ENCODE results near the gene CFAP299. TPM values are rescaled to one million over a fixed set of nuclear protein-coding genes. Genes with fewer than 3 reads are reported as not detected.
"Not testable (repeated sequence)": the region's sequence is repeated elsewhere in the genome, so short reads cannot be mapped to it uniquely, and the experiment has no call there.

CFAP299 gene
- total and polyA plus RNA-seq, 2 experiments from 2014 or later, result not detected

DNA sequence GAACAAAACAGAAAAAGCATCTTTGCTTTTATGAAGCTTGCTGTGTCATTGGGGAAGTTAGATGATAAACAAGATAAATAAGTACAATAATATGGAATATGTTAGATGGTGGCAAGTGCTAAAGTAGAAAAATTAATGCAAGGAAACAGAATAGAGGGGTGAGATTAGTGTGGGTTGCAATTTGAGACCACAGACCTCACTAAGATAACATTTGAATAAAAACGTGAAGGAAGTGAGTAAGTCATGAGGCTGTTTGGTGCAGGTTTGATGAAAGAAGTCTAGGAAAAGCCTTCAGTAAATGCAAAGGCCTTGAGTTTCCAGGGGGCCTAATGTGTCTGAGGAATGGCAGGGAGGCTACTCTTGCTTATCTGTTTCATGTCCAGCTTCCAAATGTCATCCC, 102.5 kb downstream of the CFAP299 start:
- no peaks in the 10 kb centered on the region for H3K27me3 ChIP-seq

DNA sequence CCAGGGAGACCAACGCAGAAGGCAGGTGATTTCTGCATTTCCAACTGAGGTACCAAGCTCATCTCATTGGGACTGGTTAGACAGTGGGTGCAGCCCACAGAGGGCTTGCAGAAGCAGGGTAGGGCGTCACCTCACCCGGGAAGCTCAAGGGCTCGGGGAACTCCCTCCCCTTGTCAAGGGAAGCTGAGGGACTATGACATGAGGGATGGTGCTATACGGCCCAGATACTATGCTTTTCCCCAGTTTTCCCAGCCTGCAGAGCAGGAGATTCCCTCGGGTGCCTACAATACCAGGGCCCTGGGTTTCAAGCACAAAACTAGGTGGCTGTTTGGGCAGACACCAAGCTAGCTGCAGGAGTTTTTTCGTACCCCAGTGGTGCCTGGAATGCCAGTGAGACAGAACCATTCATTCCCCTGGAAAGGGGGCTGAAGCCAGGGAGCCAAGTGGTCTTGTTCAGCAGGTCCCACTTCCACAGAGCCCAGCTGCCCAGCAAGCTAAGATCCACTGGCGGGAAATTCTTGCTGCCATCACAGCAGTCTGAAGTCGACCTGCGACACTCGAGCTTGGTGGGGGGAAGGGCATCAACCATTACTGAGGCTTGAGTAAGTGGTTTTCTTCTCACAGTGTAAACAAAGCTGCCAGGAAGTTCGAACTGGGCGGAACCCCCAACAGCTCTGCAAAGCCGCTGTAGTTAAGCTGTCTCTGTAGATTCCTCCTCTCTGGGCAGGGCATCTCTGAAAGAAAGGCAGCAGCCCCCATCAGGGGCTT, 103.9 kb downstream of the CFAP299 start:
- H3K9me3 ChIP-seq (ENCODE audit: low read depth); H2AFZ ChIP-seq; H3K4me1 ChIP-seq (ENCODE audit: insufficient read depth); H3K4me3 ChIP-seq; H3K27me3 ChIP-seq; H3K27ac ChIP-seq; H3K36me3 ChIP-seq (replicated peaks; ENCODE audit: insufficient read depth, low read depth); H3K79me2 ChIP-seq; H4K20me1 ChIP-seq (ENCODE audit: insufficient read depth, poor library complexity, severe bottlenecking); H3K9me2 ChIP-seq (replicated peaks; ENCODE audit: insufficient read depth): not testable (repeated sequence)
- peak overlapping the region; percentile 48 for H3K4me2 ChIP-seq
- DNase-seq (ENCODE audit: low spot score), result peak; percentile 48
- WGBS (ENCODE audit: low lambda C conversion rate, missing lambda C conversion rate), result 55% methylated on average over 14 of the region's 14 CpGs

More for the DNA sequence above, 102.5 kb downstream of the CFAP299 start:
- Histone ChIP-seq H2AFZ (no peak overlapping the region), H3K36me3 (replicated peaks; ENCODE audit: insufficient read depth, low read depth) (no peaks in the 10 kb centered on the region), H4K20me1 (ENCODE audit: insufficient read depth, poor library complexity, severe bottlenecking) (no peaks in the 10 kb centered on the region), H3K27ac (no peak overlapping the region), H3K4me1 (ENCODE audit: insufficient read depth) (no peaks in the 10 kb centered on the region), H3K4me3 (no peak overlapping the region), H3K4me2 (no peak overlapping the region), H3K9me2 (replicated peaks; ENCODE audit: insufficient read depth) (no peaks in the 10 kb centered on the region), H3K79me2 (no peaks in the 10 kb centered on the region), H3K9me3 (ENCODE audit: low read depth) (no peaks in the 10 kb centered on the region)
- 30% methylated on average over 1 of the region's 1 CpG for WGBS (ENCODE audit: low lambda C conversion rate, missing lambda C conversion rate)
- TF ChIP-seq, protein P1, sequence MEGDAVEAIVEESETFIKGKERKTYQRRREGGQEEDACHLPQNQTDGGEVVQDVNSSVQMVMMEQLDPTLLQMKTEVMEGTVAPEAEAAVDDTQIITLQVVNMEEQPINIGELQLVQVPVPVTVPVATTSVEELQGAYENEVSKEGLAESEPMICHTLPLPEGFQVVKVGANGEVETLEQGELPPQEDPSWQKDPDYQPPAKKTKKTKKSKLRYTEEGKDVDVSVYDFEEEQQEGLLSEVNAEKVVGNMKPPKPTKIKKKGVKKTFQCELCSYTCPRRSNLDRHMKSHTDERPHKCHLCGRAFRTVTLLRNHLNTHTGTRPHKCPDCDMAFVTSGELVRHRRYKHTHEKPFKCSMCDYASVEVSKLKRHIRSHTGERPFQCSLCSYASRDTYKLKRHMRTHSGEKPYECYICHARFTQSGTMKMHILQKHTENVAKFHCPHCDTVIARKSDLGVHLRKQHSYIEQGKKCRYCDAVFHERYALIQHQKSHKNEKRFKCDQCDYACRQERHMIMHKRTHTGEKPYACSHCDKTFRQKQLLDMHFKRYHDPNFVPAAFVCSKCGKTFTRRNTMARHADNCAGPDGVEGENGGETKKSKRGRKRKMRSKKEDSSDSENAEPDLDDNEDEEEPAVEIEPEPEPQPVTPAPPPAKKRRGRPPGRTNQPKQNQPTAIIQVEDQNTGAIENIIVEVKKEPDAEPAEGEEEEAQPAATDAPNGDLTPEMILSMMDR (IDR thresholded peaks at IDR 0.05; ENCODE audit: poor library complexity), result no peak
- TF ChIP-seq EZH2phosphoT487 (IDR thresholded peaks at IDR 0.05; ENCODE audit: low read depth, severe bottlenecking, unreplicated experiment) (no peak), EZH2 (IDR thresholded peaks at IDR 0.05; ENCODE audit: borderline replicate concordance) (no peak)
- no peak for DNase-seq (ENCODE audit: low spot score)

DNA sequence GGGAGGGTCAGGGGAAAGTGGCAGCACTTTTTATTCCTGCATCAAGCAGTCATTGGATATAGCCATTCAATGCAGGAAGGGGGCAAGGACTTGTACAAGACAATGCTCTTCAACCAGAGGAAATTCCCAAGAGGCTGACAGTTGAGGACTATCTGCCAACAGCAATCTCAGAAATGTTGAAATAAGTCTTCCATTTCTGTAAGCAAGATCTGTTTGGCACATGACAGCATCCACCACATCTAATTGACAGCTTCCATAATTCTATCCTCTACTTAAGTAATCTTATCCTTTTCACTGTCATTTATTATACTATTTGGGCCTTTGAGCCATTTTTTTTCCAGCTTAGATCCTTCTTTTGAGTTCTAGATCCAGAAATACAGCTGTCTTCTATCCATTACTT, 110.7 kb downstream of the CFAP299 start:
- H3K9me3 ChIP-seq (ENCODE audit: low read depth), result no peaks in the 10 kb centered on the region
- no peak overlapping the region for H3K4me2 ChIP-seq
- no peak for TF ChIP-seq EZH2phosphoT487 (IDR thresholded peaks at IDR 0.05; ENCODE audit: low read depth, severe bottlenecking, unreplicated experiment)
- TF ChIP-seq, protein P1 (IDR thresholded peaks at IDR 0.05; ENCODE audit: poor library complexity), result no peak
- no peak for TF ChIP-seq EZH2 (IDR thresholded peaks at IDR 0.05; ENCODE audit: borderline replicate concordance)
- no peaks in the 10 kb centered on the region for H4K20me1 ChIP-seq (ENCODE audit: insufficient read depth, poor library complexity, severe bottlenecking)
- no peak overlapping the region for H3K27ac ChIP-seq
- no peak for DNase-seq (ENCODE audit: low spot score)
- no peaks in the 10 kb centered on the region for H3K79me2 ChIP-seq
- no peaks in the 10 kb centered on the region for H3K9me2 ChIP-seq (replicated peaks; ENCODE audit: insufficient read depth)
- no peaks in the 10 kb centered on the region for H3K27me3 ChIP-seq
- no peak overlapping the region for H2AFZ ChIP-seq
- H3K4me3 ChIP-seq, result no peak overlapping the region
- no peaks in the 10 kb centered on the region for H3K4me1 ChIP-seq (ENCODE audit: insufficient read depth)
- H3K36me3 ChIP-seq (replicated peaks; ENCODE audit: insufficient read depth, low read depth), result no peaks in the 10 kb centered on the region

DNA sequence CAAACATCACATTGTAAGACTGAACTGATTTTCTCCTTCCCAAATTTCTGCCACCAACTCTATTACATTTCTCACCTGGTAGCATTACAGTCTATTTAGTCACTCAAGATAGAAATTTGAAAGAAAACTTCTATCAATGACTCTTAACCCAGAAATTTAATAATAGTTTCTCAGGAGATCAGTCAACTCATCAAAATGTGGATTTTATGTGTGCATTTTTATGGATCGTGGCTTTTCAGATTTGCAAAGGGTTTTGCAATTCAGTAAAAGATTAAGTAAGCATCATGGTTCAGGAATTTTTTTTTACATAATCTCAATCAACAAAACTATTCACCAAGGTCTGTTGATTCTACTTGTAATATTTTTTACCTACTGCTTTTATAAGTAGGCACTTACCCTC, 111.1 kb downstream of the CFAP299 start:
- no peaks in the 10 kb centered on the region for H4K20me1 ChIP-seq (ENCODE audit: insufficient read depth, poor library complexity, severe bottlenecking)
- H3K27me3 ChIP-seq, result no peaks in the 10 kb centered on the region
- H3K79me2 ChIP-seq, result no peaks in the 10 kb centered on the region
- DNase-seq (ENCODE audit: low spot score), result no peak
- no peak overlapping the region for H2AFZ ChIP-seq
- H3K27ac ChIP-seq, result no peak overlapping the region
- no peaks in the 10 kb centered on the region for H3K36me3 ChIP-seq (replicated peaks; ENCODE audit: insufficient read depth, low read depth)
- H3K4me3 ChIP-seq, result no peak overlapping the region
- H3K4me2 ChIP-seq, result no peak overlapping the region
- no peaks in the 10 kb centered on the region for H3K9me2 ChIP-seq (replicated peaks; ENCODE audit: insufficient read depth)
- no peaks in the 10 kb centered on the region for H3K4me1 ChIP-seq (ENCODE audit: insufficient read depth)
- no peak for TF ChIP-seq EZH2phosphoT487 (IDR thresholded peaks at IDR 0.05; ENCODE audit: low read depth, severe bottlenecking, unreplicated experiment)
- no peak for TF ChIP-seq EZH2 (IDR thresholded peaks at IDR 0.05; ENCODE audit: borderline replicate concordance)
- TF ChIP-seq, protein P1 (IDR thresholded peaks at IDR 0.05; ENCODE audit: poor library complexity), result no peak
- no peaks in the 10 kb centered on the region for H3K9me3 ChIP-seq (ENCODE audit: low read depth)
- 94% methylated on average over 1 of the region's 1 CpG for WGBS (ENCODE audit: low lambda C conversion rate, missing lambda C conversion rate)
